GM18909 (cell line): ENCODE results near the gene ERCC2.

Source experiments
- ATAC-seq: cut with Tn5 transposase; IDR thresholded peaks from one replicate; pipeline ENCODE4 v1.9.1; 2021; ENCODE audit warnings: mild to moderate bottlenecking; ENCODE audit not compliant: unreplicated experiment, poor library complexity

Gene ERCC2

DNA sequence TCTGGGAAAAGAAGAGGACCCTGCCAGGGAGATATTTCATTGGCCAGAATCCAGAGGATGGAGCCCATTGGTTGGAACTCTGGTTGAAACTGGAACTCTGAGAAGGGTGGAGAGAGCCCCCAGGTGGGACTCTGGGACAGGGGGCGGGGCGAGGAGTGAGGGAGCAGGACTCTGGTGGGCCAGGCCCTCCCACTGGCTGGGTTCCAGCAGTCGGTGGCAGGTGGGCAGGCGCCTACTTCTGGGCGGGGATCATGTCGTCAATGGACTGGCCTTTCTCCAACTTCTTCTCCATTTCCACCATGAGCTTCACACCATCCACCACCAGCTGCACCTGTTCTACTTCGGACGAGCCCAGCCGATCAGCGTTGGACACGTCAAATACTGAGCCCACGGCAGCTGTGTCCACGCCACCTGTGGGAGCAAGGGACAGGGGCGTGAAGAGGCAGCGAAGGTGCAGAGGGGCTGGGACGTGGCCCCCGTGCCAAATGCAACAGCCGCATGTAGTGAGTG, 63.8 kb downstream of the ERCC2 start:
- no peak for ATAC-seq

DNA sequence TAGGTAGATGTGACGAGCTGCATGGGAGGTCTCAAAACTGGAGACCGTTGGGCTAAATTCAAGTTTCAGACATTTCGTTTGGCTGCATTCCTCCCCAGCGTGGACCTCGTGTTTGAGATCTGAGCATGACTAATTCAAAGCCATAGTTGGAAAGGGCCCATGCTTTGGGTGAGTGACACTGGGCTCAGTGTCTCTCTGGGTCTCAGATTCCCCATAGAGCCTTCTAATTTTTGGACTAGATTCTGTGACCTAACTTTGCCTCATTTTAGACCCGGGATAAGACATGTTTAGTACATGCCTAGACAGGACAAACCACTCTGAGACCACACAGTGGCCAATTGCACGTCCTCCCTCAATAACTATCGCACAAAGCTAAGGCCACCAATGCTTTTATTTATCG, 64.3 kb downstream of the ERCC2 start:
- ATAC-seq: no peak

DNA sequence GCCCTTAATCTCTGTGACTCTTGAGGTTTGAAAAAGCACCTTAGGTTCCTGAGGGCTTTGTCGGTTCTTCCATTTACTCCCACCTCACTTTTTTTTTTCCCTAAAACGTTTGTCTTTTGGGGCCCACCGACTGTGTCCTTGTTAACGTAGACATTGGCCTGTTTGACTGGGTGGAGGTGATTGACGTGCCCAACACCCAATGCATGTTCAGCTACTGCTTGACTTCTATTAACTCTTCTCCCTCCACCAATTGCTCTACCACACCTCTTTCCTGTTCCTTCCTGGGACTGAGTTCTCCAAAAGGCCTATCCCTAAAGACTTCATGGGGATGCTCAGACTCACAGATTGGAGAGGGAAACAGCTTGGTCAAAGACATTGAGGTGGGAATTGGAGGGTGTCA, 65.0 kb downstream of the ERCC2 start:
- ATAC-seq: no peak

DNA sequence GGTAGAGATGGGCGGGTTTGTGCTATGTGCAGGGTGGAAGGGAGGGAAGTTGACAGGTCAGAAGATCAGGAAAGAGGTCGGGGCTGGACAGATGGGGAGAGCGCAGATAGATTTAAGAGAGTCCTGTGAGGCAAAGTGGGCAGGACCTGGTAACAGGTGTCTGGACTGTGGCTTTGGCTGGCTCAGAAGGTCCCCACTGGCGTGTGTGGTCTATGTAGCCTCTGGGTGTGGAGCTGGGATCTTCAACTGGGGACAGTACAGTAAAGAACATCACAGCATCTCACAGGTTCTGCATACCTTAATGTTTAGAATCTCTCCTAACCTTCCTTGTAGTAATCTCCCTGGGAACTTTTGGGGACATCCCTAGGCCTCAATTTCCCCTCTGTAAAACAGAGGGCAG, 65.4 kb downstream of the ERCC2 start:
- no peak for ATAC-seq

DNA sequence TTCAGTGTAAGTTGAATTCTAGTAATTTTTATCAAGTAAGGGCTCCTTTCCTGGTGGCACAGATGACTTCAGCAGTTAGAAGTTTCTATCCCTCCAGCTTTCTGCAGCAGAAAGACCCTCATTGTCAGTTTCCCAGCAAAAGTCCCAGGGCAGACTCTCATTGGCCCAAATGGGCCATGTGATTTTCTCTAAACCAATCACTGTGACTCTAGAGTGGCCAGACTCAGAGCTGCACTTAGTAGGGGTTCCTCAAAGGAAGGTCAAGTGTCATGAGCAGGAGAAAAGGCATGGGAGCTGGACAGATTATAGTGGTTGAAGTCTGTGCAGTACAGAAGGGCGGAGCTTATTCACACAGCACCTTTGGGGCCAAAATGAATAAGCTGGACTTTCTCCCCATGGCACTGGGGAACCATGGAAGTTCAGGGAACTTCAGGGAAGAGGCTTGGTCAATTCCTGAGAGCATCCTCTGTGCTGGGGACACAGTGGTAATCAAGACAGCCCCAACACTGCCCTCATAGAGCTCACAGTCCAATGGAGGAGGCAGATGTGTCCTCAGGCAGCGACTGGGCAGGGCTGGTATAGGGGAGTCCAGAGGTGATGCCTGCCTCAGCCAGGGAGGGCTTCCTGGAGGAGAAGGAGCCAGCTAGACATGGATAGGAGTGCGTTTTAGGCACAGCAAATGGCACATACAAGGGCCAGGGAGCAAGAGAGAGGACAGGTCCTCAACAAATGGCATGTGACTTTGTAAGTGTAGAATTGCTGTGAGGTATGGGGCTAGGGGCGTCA, 66.0 kb downstream of the ERCC2 start:
- ATAC-seq: no peak

DNA sequence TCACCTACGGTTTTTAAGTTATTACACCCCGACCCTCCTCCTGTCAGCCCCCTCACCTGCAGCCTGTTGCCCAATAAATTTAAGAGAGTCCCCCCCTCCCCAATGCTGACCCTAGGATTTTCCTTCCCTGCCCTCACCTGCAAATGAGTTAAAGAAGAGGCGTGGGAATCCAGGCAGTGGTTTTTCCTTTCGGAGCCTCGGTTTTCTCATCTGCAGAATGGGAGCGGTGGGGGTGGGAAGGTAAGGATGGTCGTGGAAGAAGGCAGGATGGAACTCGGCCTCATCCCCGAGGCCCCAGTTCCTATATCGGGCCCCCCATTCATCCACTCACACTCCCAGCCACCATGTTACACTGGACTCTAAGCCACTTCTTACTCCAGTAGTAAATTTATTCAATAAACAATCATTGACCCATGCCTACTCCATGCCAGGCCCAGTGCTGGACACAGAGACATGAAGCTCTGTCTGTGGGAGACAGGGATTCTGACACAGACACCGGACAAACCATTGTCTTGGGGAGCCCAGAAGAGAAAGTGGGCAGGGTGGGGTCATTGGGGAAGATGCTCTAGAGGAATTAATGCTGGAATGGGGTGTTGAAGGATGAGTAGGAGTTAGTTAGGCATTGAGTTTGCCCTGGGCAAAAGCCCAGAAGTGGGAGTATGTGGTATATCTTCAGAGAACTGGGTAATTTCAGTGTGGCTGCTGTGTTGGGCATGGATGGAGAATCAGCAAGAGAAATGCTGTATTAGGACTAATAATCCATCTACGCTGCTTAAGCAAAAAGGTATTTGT, 66.9 kb downstream of the ERCC2 start:
- no peak for ATAC-seq

DNA sequence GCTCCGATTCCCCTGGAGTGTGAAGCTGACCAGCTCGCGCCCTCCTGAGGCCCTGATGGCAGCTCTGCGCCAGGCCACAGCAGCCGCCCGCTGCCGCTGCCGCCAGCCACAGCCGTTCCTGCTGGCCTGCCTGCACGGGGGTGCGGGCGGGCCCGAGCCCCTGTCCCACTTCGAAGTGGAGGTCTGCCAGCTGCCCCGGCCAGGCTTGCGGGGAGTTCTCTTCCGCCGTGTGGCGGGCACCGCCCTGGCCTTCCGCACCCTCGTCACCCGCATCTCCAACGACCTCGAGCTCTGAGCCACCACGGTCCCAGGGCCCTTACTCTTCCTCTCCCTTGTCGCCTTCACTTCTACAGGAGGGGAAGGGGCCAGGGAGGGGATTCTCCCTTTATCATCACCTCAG, 68.0 kb downstream of the ERCC2 start:
- no peak for ATAC-seq
